Trophoblast cell (in vitro differentiated cells and primary cell): ENCODE data around the gene FSTL5.

ENCODE experiments used
- DNase-seq, 2 donors: peaks; one replicate each; pipeline ENCODE4 v3.0.0-alpha.2; 2016
- H2AFZ ChIP-seq: 2 replicates; pipeline ENCODE4 v1.6.1; 2013; ENCODE audit warnings: low read length, moderate library complexity, mild to moderate bottlenecking; ENCODE audit not compliant: insufficient read depth, poor library complexity
- H2AK5ac ChIP-seq: 2 replicates; pipeline ENCODE4 v1.6.1; 2013; ENCODE audit warnings: mild to moderate bottlenecking, low read length
- H2BK120ac ChIP-seq: 2 replicates; pipeline ENCODE4 v1.6.1; 2013; ENCODE audit warnings: low read length, mild to moderate bottlenecking, moderate library complexity; ENCODE audit not compliant: insufficient read depth, poor library complexity
- H2BK12ac ChIP-seq: 2 replicates; pipeline ENCODE4 v1.6.1; 2013; ENCODE audit warnings: mild to moderate bottlenecking, low read length, moderate library complexity
- H2BK5ac ChIP-seq: 2 replicates; pipeline ENCODE4 v1.6.1; 2013; ENCODE audit warnings: low read length, low read depth, moderate library complexity, mild to moderate bottlenecking; ENCODE audit not compliant: poor library complexity
- H3K14ac ChIP-seq: 2 replicates; pipeline ENCODE4 v1.6.1; 2013; ENCODE audit warnings: mild to moderate bottlenecking, low read length
- H3K18ac ChIP-seq: 2 replicates; pipeline ENCODE4 v1.6.1; 2013; ENCODE audit warnings: mild to moderate bottlenecking, low read length
- H3K23ac ChIP-seq: 2 replicates; pipeline ENCODE4 v1.6.1; 2013; ENCODE audit warnings: low read length
- H3K27ac ChIP-seq: 2 replicates; pipeline ENCODE4 v1.5.1; 2013; ENCODE audit warnings: low read depth, mild to moderate bottlenecking, inconsistent platforms, low read length, moderate library complexity
- H3K27me3 ChIP-seq: 2 replicates; pipeline ENCODE4 v1.6.1; 2013; ENCODE audit warnings: inconsistent platforms, mild to moderate bottlenecking, low read length, moderate library complexity; ENCODE audit not compliant: insufficient read depth
- H3K36me3 ChIP-seq, 2 experiments: 1 replicate in 1 of 2; 2 replicates in 1 of 2; pipeline ENCODE4 v1.6.1; 2013; ENCODE audit warnings: low read length in 2 of 2, mild to moderate bottlenecking in 2 of 2, moderate library complexity in 1 of 2; ENCODE audit not compliant: insufficient read depth in 2 of 2, control insufficient read depth in 1 of 2
- H3K4ac ChIP-seq: 2 replicates; pipeline ENCODE4 v1.6.1; 2013; ENCODE audit warnings: low read depth, mild to moderate bottlenecking, low read length, moderate library complexity
- H3K4me1 ChIP-seq, 2 experiments: 1 replicate in 1 of 2; 2 replicates in 1 of 2; pipeline ENCODE4 v1.6.1; 2013; ENCODE audit warnings: low read length in 2 of 2, mild to moderate bottlenecking in 2 of 2, moderate library complexity in 1 of 2; ENCODE audit not compliant: insufficient read depth in 2 of 2, control insufficient read depth in 1 of 2
- H3K4me2 ChIP-seq: 2 replicates; pipeline ENCODE4 v1.6.1; 2013; ENCODE audit warnings: inconsistent platforms, mild to moderate bottlenecking, low read length, moderate library complexity
- H3K4me3 ChIP-seq: 2 replicates; pipeline ENCODE4 v1.5.1; 2013; ENCODE audit warnings: mild to moderate bottlenecking, low read depth, low read length, inconsistent platforms
- H3K79me1 ChIP-seq: one replicate; pipeline ENCODE4 v1.6.1; 2013; ENCODE audit warnings: low read length
- H3K79me2 ChIP-seq: 2 replicates; pipeline ENCODE4 v1.6.1; 2013; ENCODE audit warnings: low read length, mild to moderate bottlenecking; ENCODE audit not compliant: control insufficient read depth, insufficient read depth, poor library complexity
- H3K9ac ChIP-seq: 2 replicates; pipeline ENCODE4 v1.6.1; 2013; ENCODE audit warnings: mild to moderate bottlenecking, low read length
- H3K9me3 ChIP-seq: 2 replicates; pipeline ENCODE4 v1.6.1; 2013; ENCODE audit warnings: low read depth, mild to moderate bottlenecking, control low read depth, inconsistent platforms, low read length; ENCODE audit not compliant: insufficient read depth
- H4K12ac ChIP-seq: 2 replicates; pipeline ENCODE4 v1.6.1; 2013; ENCODE audit warnings: low read depth, mild to moderate bottlenecking, low read length, moderate library complexity
- H4K8ac ChIP-seq: 2 replicates; pipeline ENCODE4 v1.6.1; 2013; ENCODE audit warnings: low read depth, mild to moderate bottlenecking, low read length, moderate library complexity
- H4K91ac ChIP-seq: one replicate; pipeline ENCODE4 v1.6.1; 2013; ENCODE audit warnings: low read depth, mild to moderate bottlenecking, low read length, moderate library complexity
- WGBS: extraction: QIAGEN DNeasy Blood & Tissue Kit; methylation state at CpG from one replicate; pipeline ENCODE4 v1.1.7; 2013; ENCODE audit warnings: missing lambda C conversion rate; ENCODE audit not compliant: insufficient read length, insufficient coverage; ENCODE audit errors: extremely low coverage; 5-methylcytosine and 5-hydroxymethylcytosine counted together

Gene FSTL5

GRCh38 chr4:161696944-161697343, 466.9 kb downstream of the FSTL5 start:
- no peak overlapping the region for H3K9ac ChIP-seq
- H2BK12ac ChIP-seq, result no peak overlapping the region
- no peak overlapping the region for H3K4me2 ChIP-seq
- H3K4me1 ChIP-seq, result peaks cover 0 to 2% of the 10 kb centered on the region in 2 experiments
- H3K18ac ChIP-seq, result no peak overlapping the region
- no peak overlapping the region for H2AK5ac ChIP-seq
- DNase-seq, result no peak
- no peak overlapping the region for H2AFZ ChIP-seq
- no peak overlapping the region for H3K23ac ChIP-seq
- no peaks in the 10 kb centered on the region for H3K36me3 ChIP-seq
- no peaks in the 10 kb centered on the region for H3K79me1 ChIP-seq
- H2BK120ac ChIP-seq, result no peak overlapping the region
- no peak overlapping the region for H4K8ac ChIP-seq
- no peaks in the 10 kb centered on the region for H3K27me3 ChIP-seq
- H4K12ac ChIP-seq, result no peak overlapping the region
- H3K4me3 ChIP-seq, result no peak overlapping the region
- WGBS, result no CpG with 5 or more reads among the region's 1 CpG
- no peaks in the 10 kb centered on the region for H3K9me3 ChIP-seq
- H3K79me2 ChIP-seq, result no peaks in the 10 kb centered on the region
- H2BK5ac ChIP-seq, result no peak overlapping the region
- H3K27ac ChIP-seq, result no peak overlapping the region
- H4K91ac ChIP-seq, result no peak overlapping the region
- H3K14ac ChIP-seq, result no peak overlapping the region
- H3K4ac ChIP-seq, result no peak overlapping the region

GRCh38 chr4:161680146-161680545, 483.7 kb downstream of the FSTL5 start:
- H3K9me3 ChIP-seq, result no peaks in the 10 kb centered on the region
- DNase-seq, result no peak
- H4K8ac ChIP-seq, result no peak overlapping the region
- H2AFZ ChIP-seq, result no peak overlapping the region
- H3K14ac ChIP-seq, result no peak overlapping the region
- no peak overlapping the region for H3K4me2 ChIP-seq
- H4K12ac ChIP-seq, result no peak overlapping the region
- no peak overlapping the region for H3K4ac ChIP-seq
- no peak overlapping the region for H3K4me3 ChIP-seq
- H3K4me1 ChIP-seq, result no peaks in the 10 kb centered on the region
- no peak overlapping the region for H2BK12ac ChIP-seq
- H3K23ac ChIP-seq, result no peak overlapping the region
- no peaks in the 10 kb centered on the region for H3K79me2 ChIP-seq
- no peaks in the 10 kb centered on the region for H3K36me3 ChIP-seq
- no peak overlapping the region for H4K91ac ChIP-seq
- H2AK5ac ChIP-seq, result no peak overlapping the region
- WGBS, result no CpG with 5 or more reads among the region's 2 CpGs
- no peaks in the 10 kb centered on the region for H3K27me3 ChIP-seq
- no peak overlapping the region for H3K27ac ChIP-seq
- H3K9ac ChIP-seq, result no peak overlapping the region
- H2BK120ac ChIP-seq, result no peak overlapping the region
- H3K18ac ChIP-seq, result no peak overlapping the region
- H3K79me1 ChIP-seq, result no peaks in the 10 kb centered on the region
- no peak overlapping the region for H2BK5ac ChIP-seq

- Histone ChIP-seq H2AFZ (no peak overlapping the region), H3K79me1 (no peaks in the 10 kb centered on the region), H3K27me3 (no peaks in the 10 kb centered on the region), H3K9me3 (no peaks in the 10 kb centered on the region), H4K12ac (no peak overlapping the region), H3K4me3 (no peak overlapping the region), H3K4me2 (no peak overlapping the region), H3K18ac (no peak overlapping the region), H2AK5ac (no peak overlapping the region), H3K4me1 (no peaks in the 10 kb centered on the region), H3K79me2 (no peaks in the 10 kb centered on the region), H4K8ac (no peak overlapping the region), H3K14ac (no peak overlapping the region), H2BK120ac (no peak overlapping the region), H3K27ac (no peak overlapping the region), H2BK5ac (no peak overlapping the region), H4K91ac (no peak overlapping the region), H2BK12ac (no peak overlapping the region), H3K9ac (no peak overlapping the region), H3K36me3 (no peaks in the 10 kb centered on the region), H3K4ac (no peak overlapping the region), H3K23ac (no peak overlapping the region)
- DNase-seq, result no peak
- whole genome bisulfite sequencing, result no CpG with 5 or more reads among the region's 7 CpGs
These were observed 499.1 kb downstream of the FSTL5 start for GRCh38 chr4:161664740-161665139.

GRCh38 chr4:161663844-161664243, 500.0 kb downstream of the FSTL5 start:
- Histone ChIP-seq H3K4me3 (no peak overlapping the region), H3K14ac (no peak overlapping the region), H4K12ac (no peak overlapping the region), H3K9me3 (no peaks in the 10 kb centered on the region), H2BK5ac (no peak overlapping the region), H3K79me1 (no peaks in the 10 kb centered on the region), H2BK12ac (no peak overlapping the region), H3K4ac (no peak overlapping the region), H3K79me2 (no peaks in the 10 kb centered on the region), H3K4me1 (no peaks in the 10 kb centered on the region), H2AK5ac (no peak overlapping the region), H2AFZ (no peak overlapping the region), H3K9ac (no peak overlapping the region), H3K18ac (no peak overlapping the region), H4K8ac (no peak overlapping the region), H4K91ac (no peak overlapping the region), H2BK120ac (no peak overlapping the region), H3K36me3 (no peaks in the 10 kb centered on the region), H3K27me3 (no peaks in the 10 kb centered on the region), H3K27ac (no peak overlapping the region), H3K4me2 (no peak overlapping the region), H3K23ac (no peak overlapping the region)
- DNase-seq, result no peak
- WGBS, result no CpG with 5 or more reads among the region's 6 CpGs
